ENCODE data around the gene KCNA2.

The KCNA2 gene

DNA sequence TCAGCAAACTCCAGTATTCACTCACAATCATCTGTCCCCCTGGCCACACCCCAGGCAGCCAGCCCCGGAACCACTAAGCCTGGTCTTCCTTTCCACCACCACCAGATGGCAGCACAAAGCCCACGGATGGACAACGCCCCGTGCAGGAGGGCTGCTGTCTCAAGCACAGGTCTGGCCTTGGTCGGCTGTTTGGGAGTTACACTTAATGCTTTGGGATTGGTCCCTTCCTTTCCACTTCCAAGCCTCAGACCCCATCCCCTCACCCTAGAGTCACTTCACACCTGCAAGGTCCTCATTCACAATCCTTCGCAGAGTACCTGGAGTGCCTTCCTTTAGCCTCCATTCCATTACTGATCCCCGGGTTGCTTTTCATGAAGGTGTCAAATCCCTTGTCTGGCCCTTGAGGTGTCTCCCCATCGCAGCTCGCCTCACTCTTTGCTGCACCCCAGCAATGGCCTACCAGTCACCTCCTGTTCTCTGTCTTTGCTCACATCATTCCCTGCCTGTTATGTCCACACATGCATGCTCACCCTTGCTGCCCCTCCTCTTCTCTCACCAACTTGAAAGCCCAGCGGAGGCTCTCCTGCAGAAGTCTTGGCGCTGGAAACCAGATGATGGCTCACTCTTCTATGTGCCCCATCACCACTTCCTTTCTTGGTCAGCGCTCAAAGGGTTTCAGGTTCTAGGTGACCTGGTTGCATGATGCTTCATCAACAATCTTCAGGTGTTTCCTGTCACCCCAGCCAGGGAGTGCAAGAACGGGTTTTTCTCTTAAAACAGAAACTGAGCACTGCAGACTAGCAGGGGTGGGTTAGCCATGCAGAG is 24.9 kb upstream of the KCNA2 start:
- in situ Hi-C loops (cut with MboI; ENCODE audit: low sequenced_read_pairs), result no loop called here

DNA sequence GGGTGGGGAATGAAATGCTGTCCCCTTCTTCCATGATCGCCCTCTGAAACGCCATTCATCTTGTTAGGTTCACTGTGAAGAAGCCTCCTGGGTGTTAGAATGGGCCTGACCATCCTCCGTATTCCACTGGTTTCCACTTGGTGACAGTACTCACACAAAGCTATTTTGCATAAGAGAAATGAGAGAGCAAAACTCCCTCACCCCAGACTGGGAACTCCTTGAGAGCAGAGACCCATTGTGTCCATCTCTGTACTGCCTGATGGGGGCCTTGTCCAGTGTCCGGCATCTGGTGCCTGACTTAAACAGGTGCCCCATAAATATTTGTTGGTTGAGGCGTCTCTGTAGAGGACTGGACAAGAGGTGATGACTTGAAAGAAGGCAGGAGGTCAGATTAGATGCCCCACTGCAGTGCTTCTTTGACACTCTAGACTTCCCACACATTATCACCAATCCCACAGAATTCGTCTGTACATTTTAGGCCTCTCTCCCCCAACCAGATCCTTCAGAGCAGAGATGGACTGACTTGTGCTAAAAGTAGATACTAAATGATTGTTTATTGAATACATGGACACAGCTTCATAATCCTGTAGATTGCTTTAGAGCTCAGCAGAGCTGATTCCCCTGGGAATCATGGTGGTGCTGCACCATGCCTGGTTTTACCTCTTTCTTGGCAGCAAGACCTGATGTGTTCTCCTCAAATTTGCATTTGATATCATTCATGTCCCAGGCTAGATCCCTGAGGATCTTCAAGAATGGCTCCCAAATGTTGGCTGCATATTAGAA is 22.4 kb upstream of the KCNA2 start:
- in situ Hi-C loops (cut with MboI; ENCODE audit: low sequenced_read_pairs), result loop anchor here (10.0 kb wide), 1 partner anchor 156 kb away; no protein-coding TSS in a partner anchor

DNA sequence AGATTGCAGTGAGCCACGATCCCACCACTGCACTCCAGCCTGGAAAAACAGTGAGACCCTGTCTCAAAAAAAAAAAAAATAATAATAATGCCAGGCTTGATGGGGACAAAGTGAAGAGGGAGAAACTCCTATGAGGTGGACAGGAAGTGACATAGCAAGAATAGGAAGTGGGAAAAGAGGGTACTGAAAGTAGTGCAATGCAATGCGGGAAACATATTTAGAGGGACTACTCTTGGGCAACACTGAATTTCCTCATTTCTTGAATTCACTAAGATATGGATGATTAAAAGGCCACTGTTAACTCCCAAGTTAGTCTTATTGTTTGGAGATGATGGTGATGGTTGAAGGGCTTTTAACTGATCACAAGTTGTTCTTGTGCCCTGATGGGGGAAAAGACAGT is 21.6 kb upstream of the KCNA2 start:
- in situ Hi-C loops (cut with MboI; ENCODE audit: low sequenced_read_pairs), result loop anchor here (10.0 kb wide), 1 partner anchor 157 kb away; no protein-coding TSS in a partner anchor

DNA sequence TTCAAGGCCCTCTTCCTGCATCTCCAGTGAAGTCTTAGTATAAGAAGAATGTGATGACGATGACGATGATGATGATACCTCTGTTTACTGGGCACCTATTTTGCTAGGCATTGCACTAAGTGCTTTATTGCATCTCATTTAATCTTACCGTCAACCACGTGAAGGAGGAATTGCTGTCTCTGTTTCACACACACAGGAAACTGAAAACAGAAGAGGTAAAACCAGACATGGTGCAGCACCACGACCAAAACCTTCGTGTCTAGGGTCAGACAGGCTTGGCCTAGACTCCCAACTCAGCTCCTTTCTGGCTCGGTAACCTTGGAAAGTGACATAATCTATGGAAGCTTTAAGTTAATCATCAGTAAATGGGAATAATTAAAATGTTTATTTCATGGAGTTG is 20.7 kb upstream of the KCNA2 start:
- in situ Hi-C loops (cut with MboI; ENCODE audit: low sequenced_read_pairs), result loop anchor here (10.0 kb wide), 1 partner anchor 158 kb away; no protein-coding TSS in a partner anchor

DNA sequence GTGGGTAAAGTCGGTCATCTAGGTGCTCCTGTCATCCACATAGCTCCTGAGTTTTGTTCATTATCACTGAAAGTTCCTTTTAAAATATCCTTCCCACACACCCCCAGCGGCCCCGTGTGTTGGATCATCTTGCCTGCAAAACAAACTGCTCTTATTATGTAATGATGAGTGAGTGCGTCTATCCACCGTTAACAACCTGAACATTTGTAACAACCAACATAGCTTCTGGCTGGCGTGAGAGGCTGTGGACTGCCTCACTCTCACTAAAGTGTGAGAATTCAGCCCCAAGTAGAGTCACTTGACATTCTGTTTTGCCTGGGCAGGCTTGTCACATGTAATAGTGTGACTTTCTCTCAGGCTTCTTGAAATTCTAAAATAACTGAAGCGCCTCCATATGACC is 14.5 kb upstream of the KCNA2 start:
- in situ Hi-C loops (cut with MboI; ENCODE audit: low sequenced_read_pairs), result loop anchor here (10.0 kb wide), 1 partner anchor 164 kb away; no protein-coding TSS in a partner anchor

DNA sequence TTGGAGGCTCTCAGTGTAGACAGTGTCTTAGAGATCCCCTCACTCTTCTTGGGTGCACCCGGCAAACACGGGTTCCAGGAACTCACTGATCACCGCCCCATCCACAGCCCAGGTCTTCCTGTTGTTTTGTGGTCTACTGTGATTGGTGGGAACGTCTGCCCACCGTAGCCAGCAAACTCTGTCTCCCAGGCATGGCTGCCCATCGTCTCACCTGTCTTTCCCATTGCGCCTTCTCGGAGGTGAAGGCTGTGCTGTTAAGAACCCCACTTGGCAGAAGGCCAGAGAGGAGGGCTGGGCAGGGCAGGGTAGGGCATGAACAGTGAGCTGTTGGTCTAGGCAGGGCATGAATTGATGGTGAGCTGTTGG is 14.1 kb upstream of the KCNA2 start:
- in situ Hi-C loops (cut with MboI; ENCODE audit: low sequenced_read_pairs), result loop anchor here (10.0 kb wide), 1 partner anchor 165 kb away; no protein-coding TSS in a partner anchor

DNA sequence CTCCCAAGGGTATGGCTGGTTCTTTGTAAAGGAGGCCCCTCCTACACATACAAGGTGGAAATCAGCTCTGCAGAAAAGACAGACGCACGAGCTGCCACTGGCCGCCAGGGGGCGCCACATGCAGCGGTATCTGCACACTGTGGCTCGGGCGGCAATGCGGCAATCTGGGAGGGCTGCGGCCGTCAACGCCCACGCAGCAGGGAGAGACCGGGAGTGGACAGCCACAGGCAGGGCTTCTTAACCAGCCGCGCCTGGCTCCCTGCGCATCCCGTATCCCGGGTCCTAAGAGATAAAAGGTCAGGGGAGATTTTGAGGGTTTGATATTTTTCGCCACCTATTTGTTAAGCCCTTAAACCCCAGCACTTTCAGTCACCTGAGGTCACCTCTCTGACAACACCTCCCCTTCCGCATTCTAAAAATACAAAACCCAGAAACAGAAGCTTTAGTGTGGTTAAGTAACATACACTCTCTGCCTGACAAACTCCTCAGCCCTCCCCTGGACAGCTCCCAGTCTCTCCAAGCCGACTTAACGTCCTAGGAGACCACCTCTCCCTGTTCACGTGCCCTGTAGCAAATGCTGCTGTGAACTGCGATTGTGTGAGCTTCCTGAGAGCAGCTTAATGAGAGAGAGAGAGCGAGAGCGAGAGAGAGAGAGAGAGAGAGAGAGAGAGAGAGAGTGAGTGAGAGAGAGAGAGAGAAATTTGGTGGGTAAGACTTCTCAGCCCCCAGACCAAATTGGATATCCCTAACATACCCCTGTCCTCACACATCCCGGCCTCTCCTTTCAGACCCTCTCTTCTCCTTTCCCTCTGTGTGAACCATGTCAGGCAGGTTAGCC is 13.5 kb upstream of the KCNA2 start:
- in situ Hi-C loops (cut with MboI; ENCODE audit: low sequenced_read_pairs), result loop anchor here (10.0 kb wide), 1 partner anchor 165 kb away; no protein-coding TSS in a partner anchor

DNA sequence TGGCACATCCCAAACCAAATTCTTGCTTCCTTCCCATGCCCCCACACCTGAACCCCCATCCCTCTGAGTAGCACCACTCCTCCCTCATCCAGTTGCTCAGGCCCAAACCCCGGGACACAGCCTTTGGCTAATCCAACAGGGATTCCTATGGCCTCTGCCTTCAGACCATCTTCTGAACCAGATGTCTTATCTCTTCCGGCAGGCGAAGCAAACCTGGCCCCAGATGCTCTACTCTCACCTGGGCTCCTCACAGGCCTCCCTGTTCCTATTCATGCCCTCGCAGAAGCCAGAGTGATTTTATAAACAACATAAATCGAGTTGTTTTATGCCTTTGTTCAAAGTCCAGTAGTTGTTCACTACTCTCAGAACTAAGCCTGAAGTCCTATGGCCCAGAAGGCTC is 12.5 kb upstream of the KCNA2 start:
- in situ Hi-C loops (cut with MboI; ENCODE audit: low sequenced_read_pairs), result no loop called here

DNA sequence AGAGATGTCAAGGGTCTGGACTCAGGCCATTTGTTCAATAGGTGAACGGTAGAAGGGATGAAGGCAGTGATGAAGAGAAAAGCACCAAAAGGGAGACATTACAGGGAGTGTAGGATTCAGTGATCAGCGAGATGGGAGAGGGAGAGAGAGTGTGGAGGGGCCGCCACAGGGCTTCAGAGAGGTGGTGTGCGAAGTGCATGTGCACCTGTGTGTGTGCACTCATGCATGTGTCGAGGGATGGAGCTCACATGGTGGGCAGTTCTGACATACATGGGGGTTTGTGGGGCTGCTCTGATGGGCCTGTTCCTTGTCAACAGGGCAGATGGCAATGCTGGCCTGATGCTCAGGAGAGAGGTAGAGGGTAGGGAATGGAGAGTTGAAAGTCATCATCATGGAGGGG is 11.4 kb upstream of the KCNA2 start:
- in situ Hi-C loops (cut with MboI; ENCODE audit: low sequenced_read_pairs), result no loop called here

DNA sequence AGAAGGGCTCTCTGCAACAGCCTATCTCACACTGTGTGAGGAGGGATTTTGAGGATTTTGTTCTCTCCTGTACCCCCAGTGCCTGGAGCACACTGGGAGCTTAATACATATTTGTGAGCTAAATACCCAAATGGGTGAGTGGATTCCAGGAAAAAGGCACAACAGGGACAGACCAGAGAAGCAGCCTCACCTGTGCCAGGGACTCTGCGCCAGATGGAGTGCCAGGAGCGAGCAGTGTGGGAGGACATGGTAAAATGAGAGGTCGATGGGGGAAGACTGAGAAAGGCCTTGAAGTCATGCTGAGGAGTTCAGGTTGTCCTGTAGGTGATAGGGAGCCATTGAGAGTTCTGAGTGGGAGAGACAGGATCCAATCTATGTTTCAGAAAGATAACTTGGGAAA is 11.0 kb upstream of the KCNA2 start:
- in situ Hi-C loops (cut with MboI; ENCODE audit: low sequenced_read_pairs), result no loop called here

DNA sequence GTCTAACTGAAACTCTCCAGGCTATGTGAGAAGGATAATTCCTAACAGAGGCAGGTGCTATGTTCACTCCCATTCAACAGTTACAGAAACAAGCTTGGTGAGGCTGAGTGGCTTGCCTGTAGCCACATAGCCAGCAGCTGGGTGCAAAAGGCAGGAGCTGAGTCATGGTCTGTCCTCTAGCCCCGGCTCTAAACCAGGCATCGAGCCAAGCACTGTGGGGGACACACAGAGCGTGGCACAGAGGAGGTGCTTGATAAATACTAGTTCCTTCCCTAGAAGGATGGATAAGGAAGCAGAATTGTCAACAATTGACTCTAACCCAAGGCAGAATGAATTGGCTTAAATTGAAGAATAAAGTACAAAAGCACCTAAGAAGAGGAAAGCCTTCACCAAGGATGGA is 10.4 kb upstream of the KCNA2 start:
- in situ Hi-C loops (cut with MboI; ENCODE audit: low sequenced_read_pairs), result no loop called here

DNA sequence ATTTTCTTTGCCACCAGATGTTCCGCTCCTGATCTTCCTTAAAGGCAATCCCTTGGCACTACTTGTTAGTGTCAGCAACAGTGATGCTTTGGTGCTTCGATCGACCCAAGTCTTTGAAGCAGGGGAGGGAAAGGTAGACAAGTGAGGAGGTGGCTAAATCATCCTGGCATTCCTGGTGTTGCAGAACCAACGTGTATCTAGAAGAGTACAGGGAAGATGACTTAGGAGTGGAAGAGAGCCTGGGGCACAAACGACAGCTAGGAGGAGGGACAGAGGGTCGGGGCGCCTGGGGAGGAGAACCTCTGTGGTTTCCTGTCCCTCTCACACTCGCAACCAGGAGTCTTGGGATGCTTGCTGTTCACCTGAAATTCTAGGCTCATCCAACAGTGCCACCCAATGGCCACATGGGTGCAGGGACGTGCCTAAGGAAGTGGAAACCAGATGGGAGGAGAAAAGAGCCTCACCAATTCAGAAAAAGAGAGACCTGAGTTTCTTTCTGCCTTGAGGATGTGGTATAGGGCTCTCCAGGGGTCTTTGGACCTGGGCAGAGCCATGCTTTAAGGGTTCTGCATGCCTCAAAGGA is 9.5 kb upstream of the KCNA2 start:
- in situ Hi-C loops (cut with MboI; ENCODE audit: low sequenced_read_pairs), result no loop called here

DNA sequence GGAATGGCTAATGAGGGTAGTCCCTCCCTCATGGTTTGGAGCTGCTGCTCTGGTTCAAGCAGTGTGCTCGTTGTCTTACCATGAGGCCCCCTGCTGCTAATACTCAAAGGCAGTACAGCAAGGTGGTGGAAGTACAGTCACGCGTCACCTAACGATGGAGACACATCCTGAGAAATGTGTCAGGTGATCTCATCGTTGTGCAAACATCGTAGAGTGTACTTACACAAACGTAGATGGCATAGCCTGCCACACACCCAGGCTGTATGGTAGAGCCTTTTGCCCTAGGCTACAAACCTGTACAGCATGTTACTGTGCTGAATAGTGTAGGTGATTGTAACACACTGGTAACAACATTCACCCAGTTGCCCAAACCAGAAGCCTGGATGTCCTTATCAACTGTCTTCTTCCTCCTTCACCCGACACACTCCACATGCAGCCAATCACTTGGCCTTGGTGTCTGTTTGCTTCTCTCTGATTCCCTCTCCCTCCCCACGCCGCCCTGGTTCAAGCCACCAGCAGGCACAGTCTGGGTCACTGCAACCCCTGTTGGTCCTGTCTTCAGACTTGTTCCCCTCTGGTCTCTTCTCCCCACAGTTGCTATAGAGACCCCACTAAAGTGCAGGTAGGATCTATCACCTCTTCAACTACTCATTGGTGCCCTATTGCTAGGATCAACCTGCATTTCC is 6.0 kb upstream of the KCNA2 start:
- in situ Hi-C loops (cut with MboI; ENCODE audit: low sequenced_read_pairs), result no loop called here

DNA sequence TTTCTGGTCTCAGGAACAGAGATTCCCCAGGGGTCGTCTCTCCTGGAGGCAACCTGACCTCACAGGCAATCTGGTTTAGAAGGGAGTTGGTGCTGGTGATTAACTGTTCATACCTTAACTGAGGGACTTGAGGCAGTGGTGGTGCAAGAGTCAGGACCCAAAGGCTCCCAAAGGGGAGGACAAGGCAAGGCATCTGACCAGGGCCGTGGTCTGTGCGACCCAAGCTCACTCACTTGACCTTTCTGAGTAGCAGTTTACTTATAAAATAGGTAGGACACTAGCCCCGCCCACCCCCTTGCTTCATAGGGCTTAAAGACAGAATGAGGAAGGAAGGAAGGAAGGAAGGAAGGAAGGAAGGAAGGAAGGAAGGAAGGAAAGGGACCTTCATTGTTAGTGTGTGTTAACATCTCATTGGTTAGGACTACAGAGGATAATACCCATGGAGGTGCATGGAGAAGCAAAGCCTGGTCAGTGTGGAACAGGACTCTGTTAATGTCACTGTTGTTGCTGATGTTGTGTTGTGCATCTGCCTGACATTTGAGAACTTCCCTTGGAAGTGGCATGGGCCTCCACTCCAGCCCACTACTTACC is 4.6 kb upstream of the KCNA2 start:
- in situ Hi-C loops (cut with MboI; ENCODE audit: low sequenced_read_pairs), result no loop called here

DNA sequence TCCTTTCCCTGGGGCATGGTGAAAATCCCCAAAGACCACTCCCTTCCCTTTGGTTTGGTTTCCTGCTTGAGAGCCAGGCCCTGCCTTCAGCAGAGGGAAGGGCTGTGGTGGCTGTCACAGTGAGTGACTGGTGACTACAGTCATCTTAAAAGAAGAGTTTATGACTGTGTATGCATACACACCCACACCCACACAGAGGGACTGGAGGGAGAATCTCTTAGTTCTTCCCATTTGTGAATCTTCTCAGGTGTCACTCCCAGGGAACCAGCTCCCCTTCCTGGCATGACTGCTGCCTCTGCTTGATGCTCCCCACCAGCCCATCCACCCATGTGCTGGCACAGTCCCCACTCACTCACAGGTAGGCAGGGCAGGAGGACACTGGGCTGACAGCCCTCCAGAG is 3.9 kb upstream of the KCNA2 start:
- in situ Hi-C loops (cut with MboI; ENCODE audit: low sequenced_read_pairs), result no loop called here

DNA sequence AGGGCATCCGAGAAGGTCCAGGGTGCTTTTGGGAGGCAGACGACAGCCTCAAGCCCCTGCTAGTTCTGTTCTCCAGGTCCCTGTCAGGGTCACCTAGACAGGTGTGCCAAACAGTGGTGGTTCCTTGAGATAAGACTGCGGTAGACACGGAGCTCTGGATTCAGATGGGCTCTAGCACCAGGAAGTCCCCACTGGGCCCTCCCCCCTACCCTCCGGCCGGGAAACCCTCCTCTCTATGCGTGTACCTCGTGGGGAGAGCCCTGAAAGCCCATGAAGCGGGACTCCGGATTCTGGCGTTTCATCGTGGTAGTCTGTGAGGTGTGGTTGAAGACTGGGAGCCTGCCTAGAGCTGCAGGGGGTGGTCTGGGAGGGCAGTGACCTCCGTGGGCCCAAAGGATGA is 2.1 kb upstream of the KCNA2 start:
- in situ Hi-C loops (cut with MboI; ENCODE audit: low sequenced_read_pairs), result no loop called here

DNA sequence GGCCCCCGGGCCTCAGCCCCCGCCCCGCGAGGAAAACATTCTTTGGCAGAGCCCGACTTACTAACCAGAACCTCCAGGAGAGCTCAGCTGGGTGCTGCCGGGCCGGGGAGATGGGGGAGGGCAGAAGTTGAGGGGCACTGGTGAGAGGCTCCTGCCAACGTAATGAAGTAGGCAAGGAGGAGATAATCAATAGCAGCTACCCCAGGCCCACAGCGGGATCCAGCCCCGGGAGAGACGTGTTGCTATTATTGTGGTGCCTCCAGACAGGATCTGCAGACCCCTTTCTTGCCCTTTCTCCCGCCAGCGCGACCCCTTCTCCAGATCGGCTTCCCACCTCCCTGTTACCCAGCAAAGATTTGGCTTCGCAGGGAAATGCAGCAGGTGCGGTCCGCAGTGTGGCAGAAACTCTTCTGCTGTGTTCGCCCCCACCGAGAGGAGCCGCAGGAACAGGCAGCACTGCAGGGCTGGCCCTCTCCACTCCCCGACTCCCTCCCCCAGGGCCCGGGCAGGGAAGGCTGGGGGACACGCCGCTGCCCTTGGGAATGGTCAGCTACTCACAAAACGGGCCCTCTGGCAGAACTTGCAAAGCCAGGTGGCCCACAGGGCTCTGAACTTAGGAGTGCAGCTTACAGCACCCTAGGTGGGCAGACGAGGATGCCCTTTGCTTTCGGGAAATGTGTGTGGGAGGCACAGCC is 1.5 kb upstream of the KCNA2 start:
- in situ Hi-C loops (cut with MboI; ENCODE audit: low sequenced_read_pairs), result no loop called here

DNA sequence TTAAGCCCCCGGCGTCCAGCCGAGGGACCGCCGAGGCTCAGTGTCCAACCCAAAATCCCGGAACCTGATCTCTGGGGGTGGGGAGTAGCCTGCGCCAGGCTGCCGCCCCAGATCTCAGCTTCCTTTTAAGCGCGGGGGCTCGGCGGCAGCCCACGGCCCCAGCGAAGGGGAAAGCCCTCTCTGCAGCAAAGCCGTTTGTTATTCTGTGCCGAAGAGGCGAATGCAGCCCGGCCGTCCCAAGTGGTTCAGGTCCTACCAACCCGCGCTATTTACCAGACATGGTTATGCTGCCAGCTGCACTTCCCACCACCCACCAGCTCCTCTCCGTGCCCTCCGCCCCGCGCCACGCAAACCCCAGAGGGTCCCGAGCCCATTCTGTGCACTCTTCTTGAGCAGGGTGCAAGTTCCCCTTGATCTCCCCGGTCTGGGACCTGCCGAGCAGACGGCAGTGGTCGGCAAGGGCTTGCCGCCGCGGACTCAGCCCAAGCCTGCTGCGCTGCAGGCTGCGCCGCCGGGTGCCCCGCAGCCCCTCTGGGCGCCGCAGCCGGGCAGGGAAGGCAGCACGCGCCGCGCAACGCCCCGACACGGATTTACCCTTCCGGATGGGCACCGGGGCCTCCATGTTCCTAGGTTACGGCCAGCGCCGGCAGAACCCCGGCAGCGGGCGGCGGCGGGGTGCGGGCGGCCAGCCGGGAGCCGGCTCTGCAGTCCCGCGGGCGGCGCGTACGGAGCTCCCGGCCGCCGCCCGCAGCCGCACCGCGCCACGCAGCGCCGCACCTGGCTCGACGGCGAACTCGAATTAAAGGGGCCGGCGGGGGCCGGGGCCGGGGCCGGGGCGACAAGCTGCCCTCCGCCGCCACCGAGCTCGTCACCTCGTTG is 738 bp upstream of the KCNA2 start:
- in situ Hi-C loops (cut with MboI; ENCODE audit: low sequenced_read_pairs), result no loop called here
